Measurements from ENCODE around the gene RIF1. TPM values are rescaled to one million over a fixed set of nuclear protein-coding genes. Genes with fewer than 3 reads are reported as not detected.
A peak's percentile ranks its signal among the peaks of the same experiment; 100 is the strongest.

The RIF1 gene, protein sequence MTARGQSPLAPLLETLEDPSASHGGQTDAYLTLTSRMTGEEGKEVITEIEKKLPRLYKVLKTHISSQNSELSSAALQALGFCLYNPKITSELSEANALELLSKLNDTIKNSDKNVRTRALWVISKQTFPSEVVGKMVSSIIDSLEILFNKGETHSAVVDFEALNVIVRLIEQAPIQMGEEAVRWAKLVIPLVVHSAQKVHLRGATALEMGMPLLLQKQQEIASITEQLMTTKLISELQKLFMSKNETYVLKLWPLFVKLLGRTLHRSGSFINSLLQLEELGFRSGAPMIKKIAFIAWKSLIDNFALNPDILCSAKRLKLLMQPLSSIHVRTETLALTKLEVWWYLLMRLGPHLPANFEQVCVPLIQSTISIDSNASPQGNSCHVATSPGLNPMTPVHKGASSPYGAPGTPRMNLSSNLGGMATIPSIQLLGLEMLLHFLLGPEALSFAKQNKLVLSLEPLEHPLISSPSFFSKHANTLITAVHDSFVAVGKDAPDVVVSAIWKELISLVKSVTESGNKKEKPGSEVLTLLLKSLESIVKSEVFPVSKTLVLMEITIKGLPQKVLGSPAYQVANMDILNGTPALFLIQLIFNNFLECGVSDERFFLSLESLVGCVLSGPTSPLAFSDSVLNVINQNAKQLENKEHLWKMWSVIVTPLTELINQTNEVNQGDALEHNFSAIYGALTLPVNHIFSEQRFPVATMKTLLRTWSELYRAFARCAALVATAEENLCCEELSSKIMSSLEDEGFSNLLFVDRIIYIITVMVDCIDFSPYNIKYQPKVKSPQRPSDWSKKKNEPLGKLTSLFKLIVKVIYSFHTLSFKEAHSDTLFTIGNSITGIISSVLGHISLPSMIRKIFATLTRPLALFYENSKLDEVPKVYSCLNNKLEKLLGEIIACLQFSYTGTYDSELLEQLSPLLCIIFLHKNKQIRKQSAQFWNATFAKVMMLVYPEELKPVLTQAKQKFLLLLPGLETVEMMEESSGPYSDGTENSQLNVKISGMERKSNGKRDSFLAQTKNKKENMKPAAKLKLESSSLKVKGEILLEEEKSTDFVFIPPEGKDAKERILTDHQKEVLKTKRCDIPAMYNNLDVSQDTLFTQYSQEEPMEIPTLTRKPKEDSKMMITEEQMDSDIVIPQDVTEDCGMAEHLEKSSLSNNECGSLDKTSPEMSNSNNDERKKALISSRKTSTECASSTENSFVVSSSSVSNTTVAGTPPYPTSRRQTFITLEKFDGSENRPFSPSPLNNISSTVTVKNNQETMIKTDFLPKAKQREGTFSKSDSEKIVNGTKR (N-terminal part only)
- 26.2 and 28.6 TPM in 2 replicates for total RNA-seq

DNA sequence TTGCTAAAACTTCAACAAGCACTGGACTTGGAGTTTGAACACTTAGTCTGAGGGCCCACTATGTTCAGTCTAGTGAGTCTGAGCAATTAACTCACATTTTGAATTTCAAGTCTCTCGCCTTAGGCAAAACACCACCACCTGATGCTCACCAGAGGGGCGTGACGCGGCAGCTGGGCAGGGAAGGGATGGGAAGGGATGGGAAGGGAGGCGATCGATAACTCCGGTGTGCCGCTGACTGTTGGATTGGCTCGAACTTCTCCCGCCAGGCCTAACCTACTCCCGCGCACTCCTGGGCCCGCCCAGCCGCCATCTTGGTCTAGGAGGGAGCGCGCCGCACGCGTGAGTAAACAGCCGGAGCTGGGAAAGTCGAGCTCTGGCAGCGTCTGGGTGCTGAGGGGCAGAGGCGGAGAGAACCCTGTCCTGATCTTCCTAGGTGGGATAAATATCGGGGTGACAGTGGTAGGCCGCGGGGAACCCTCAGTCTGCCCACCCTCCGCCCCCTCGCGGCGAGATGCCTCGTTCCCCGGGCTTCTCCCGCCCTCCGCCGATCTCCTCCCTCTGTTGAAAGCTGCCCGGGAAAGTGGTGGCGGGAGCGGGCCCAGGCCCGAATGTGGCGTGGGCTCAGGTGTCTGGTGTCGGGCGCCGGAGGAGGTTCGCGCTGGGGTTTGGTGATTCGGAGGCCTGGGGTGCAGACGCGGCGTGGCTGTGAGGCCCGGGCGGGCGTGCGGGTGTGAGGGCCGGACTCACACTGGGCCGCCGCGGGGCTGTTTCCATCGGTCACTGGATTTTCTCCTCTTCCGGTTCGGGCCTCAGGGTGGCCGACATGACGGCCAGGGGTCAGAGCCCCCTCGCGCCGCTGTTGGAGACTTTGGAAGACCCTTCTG is at the start of gene RIF1:
RIF1 (plus strand) TSS at position 302 of the 884 bp plus-strand sequence; CDS start at position 824, 522 bp downstream.
- peak; percentile 29 for DNase-seq (ENCODE audit: low read depth)
- TF ChIP-seq, protein P1, sequence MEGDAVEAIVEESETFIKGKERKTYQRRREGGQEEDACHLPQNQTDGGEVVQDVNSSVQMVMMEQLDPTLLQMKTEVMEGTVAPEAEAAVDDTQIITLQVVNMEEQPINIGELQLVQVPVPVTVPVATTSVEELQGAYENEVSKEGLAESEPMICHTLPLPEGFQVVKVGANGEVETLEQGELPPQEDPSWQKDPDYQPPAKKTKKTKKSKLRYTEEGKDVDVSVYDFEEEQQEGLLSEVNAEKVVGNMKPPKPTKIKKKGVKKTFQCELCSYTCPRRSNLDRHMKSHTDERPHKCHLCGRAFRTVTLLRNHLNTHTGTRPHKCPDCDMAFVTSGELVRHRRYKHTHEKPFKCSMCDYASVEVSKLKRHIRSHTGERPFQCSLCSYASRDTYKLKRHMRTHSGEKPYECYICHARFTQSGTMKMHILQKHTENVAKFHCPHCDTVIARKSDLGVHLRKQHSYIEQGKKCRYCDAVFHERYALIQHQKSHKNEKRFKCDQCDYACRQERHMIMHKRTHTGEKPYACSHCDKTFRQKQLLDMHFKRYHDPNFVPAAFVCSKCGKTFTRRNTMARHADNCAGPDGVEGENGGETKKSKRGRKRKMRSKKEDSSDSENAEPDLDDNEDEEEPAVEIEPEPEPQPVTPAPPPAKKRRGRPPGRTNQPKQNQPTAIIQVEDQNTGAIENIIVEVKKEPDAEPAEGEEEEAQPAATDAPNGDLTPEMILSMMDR (conservative IDR thresholded peaks at IDR 0.05; ENCODE audit: low read depth, low read length): peak; percentile 62
- peak within 1 kb of the TSS; percentile 93 for H3K4me3 ChIP-seq (ENCODE audit: low read depth, low read length)

DNA sequence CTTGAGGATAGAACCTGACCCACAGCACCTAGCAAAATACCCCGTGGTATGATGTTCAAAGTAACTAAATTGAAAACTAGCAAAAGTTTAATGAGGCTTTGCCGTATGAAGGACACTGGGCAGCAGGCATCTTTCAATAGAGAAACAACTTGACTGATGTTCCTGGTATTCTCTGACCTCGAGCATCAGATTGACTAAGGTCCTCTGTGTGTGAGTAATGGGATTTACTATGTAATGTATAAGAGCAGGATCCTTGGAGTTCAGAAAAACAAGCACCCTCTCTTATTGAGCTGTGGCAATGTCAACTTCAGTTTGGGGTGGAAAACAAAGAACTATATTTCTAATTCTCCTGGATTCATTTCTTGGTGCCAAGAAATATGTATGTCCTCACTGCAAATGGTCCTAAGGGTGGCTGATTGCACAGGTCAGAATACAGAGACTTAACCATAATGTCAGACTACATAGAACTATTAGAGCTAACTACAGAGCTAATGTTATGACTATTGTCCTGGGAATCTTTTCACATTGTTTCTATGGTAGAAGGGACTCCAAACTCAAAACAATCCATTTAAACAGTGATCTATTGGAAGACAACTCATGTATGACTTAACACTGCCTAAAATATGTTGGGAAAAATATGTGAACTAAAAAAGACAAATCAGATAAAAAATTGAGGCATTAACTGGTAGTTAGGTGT is 47.9 kb upstream of the RIF1 start:
- DNase-seq (ENCODE audit: low read depth): peak; percentile 82
- TF ChIP-seq, protein P1 (conservative IDR thresholded peaks at IDR 0.05; ENCODE audit: low read depth, low read length): no peak
- no peak overlapping the region for H3K4me3 ChIP-seq (ENCODE audit: low read depth, low read length)

DNA sequence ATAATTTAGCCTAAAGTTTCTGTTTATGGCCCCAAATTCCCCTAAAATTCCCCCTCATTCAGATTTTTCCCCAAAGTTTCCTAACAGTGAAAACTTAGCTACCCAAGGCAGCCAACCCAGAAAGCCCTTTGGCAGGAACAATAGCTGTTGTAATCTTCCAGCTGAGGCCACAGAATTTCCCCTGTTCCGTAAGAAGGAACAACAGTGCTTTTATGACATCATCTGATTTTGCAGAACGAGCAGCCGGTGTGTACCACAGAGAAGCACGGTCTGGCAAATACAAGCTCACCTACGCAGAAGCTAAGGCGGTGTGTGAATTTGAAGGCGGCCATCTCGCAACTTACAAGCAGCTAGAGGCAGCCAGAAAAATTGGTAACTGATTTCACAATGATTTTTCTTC is 46.0 kb upstream of the RIF1 start:
- TF ChIP-seq, protein P1 (conservative IDR thresholded peaks at IDR 0.05; ENCODE audit: low read depth, low read length): no peak
- H3K4me3 ChIP-seq (ENCODE audit: low read depth, low read length): no peak overlapping the region
- DNase-seq (ENCODE audit: low read depth): peak; percentile 75

DNA sequence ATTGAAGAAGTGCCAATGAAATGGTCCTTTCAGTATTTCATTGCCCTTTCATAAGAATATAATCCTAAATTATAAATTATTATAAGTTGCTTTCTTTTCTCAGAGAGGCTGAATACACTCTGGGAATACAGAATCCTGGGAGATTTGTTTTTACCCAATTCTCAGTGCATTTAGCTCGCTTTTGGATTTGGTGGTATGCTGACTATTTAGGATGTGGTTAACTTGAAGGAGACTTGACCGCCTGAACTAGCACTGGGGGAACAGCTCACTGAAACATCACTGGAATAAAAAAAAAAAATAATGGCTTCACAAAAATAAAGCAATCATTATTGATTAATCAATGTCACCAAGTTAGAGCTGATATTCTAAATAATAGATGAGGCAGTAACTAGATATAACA is 42.1 kb upstream of the RIF1 start:
- TF ChIP-seq, protein P1 (conservative IDR thresholded peaks at IDR 0.05; ENCODE audit: low read depth, low read length): no peak
- H3K4me3 ChIP-seq (ENCODE audit: low read depth, low read length): no peak overlapping the region
- DNase-seq (ENCODE audit: low read depth): no peak

DNA sequence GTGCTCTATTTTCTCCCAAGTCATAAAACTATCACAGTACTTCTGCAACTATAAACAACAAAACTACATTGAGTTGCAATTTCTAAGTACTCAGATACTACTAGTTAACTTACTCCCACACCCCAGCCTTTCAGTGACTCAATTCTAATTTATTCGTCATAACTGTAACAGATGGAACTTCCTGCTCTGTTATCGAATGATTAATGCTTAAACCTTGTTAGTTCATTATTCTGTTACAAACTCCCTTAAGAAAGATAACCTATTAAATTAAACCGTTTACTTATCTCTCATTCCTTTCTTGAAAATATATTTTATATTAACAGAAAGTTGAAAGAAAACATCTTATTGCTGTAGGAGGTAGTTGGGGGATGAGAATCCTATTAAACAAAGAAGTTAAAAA is 35.3 kb upstream of the RIF1 start:
- no peak overlapping the region for H3K4me3 ChIP-seq (ENCODE audit: low read depth, low read length)
- peak; percentile 84 for DNase-seq (ENCODE audit: low read depth)
- TF ChIP-seq, protein P1 (conservative IDR thresholded peaks at IDR 0.05; ENCODE audit: low read depth, low read length): no peak
